HepG2 (cell line): ENCODE results near the gene MRM1. TPM values are rescaled to one million over a fixed set of nuclear protein-coding genes. Genes with fewer than 3 reads are reported as not detected.

Experiments
- ATAC-seq: fragments of 200-7000 bp; cut with Tn5 transposase; 3 replicates; pipeline ENCODE4 v1.9.1; 2020; ENCODE audit warnings: mild to moderate bottlenecking, moderate library complexity
- BruUV-seq: library from RNA; stranded (reverse); fragments of 400-500 nt; replicated peaks from 2 replicates; lab custom pipeline; 2021; lab: Mats Ljungman, UMichigan
- CTCF ChIA-PET: fragments of 300-600 bp; formaldehyde crosslinking; extraction: SDS; loops from one replicate; lab custom pipeline; 2021; ENCODE audit warnings: low total read pairs, inconsistent platforms, low intra/inter-chr PET ratio; lab: Yijun Ruan, JAX
- POLR2A ChIA-PET: fragments of 350-600 bp; sonication (Branson Sonifier 250); formaldehyde crosslinking; loops from one replicate; lab custom pipeline; 2020; ENCODE audit warnings: antibody characterized with exemption, inconsistent platforms; lab: Yijun Ruan, JAX
- DNase-seq: peaks from one replicate; pipeline ENCODE4 v3.0.0-alpha.2; 2015; ENCODE audit warnings: low spot score
- FAIRE-seq: peaks from 3 replicates; lab custom pipeline; 2011; peaks lifted over from hg19 to GRCh38; lab: Jason Lieb, UNC
- H2AFZ ChIP-seq: one replicate; pipeline ENCODE4 v1.6.1; 2011; ENCODE audit warnings: low read length, inconsistent platforms
- H3K27ac ChIP-seq: fragments of 300-600 bp; 3 replicates; pipeline ENCODE4 v1.8.0; 2011; ENCODE audit warnings: mixed run types, mild to moderate bottlenecking, mixed read lengths, low read length, inconsistent platforms; ENCODE audit not compliant: insufficient read depth; ENCODE audit errors: extremely low read length
- H3K27me3 ChIP-seq, 2 experiments: fragments of 200-600 bp in 1 of 2; 2 replicates in 1 of 2; 3 replicates in 1 of 2; pipeline versions ENCODE4 v1.6.0 to v1.8.0; 2011; ENCODE audit warnings: low read length in 2 of 2, mild to moderate bottlenecking in 2 of 2, moderate library complexity in 2 of 2, inconsistent platforms in 1 of 2; ENCODE audit not compliant: insufficient read depth in 2 of 2, control insufficient read depth in 1 of 2
- H3K36me3 ChIP-seq, 2 experiments: fragments of 200-600 bp in 1 of 2; replicated peaks in 1 of 2; 2 replicates in 1 of 2; 3 replicates in 1 of 2; pipeline versions ENCODE4 v1.5.1 to v1.8.0; 2011; ENCODE audit warnings: low read length in 2 of 2, inconsistent platforms in 1 of 2; ENCODE audit not compliant: insufficient read depth in 2 of 2, control insufficient read depth in 1 of 2
- H3K4me1 ChIP-seq: 2 replicates; pipeline ENCODE4 v1.5.1; 2012; ENCODE audit warnings: low read length, inconsistent platforms; ENCODE audit not compliant: insufficient read depth
- H3K4me2 ChIP-seq: 2 replicates; pipeline ENCODE4 v1.6.0; 2011; ENCODE audit warnings: low read depth, low read length, inconsistent platforms
- H3K4me3 ChIP-seq, 3 experiments: fragments of 200-600 bp in 1 of 3; sonication (generic), shearing (Covaris generic) in 1 of 3; replicated peaks in 1 of 3; 2 replicates each; pipeline ENCODE4 v1.5.1; 2011 to 2016; ENCODE audit warnings: low read length in 3 of 3, inconsistent platforms in 2 of 3, low read depth in 2 of 3, mild to moderate bottlenecking in 2 of 3, control low read depth in 1 of 3, mixed read lengths in 1 of 3; ENCODE audit not compliant: insufficient read depth in 1 of 3
- H3K79me2 ChIP-seq: one replicate; pipeline ENCODE4 v1.6.1; 2011; ENCODE audit warnings: low read length, inconsistent platforms; ENCODE audit not compliant: insufficient read depth
- H3K9ac ChIP-seq: 2 replicates; pipeline ENCODE4 v1.6.0; 2011; ENCODE audit warnings: mild to moderate bottlenecking, low read depth, low read length, inconsistent platforms; ENCODE audit not compliant: insufficient read depth
- H3K9me3 ChIP-seq: 2 replicates; pipeline ENCODE4 v1.5.1; 2012; ENCODE audit warnings: mild to moderate bottlenecking, low read length
- H4K20me1 ChIP-seq: 2 replicates; pipeline ENCODE4 v1.6.0; 2011; ENCODE audit warnings: inconsistent platforms, mild to moderate bottlenecking, low read length, moderate library complexity; ENCODE audit not compliant: insufficient read depth
- CCDC6 ChIP-seq: sonication (generic); formaldehyde crosslinking; IDR thresholded peaks from 2 replicates; pipeline ENCODE4 v1.8.1; 2022; ENCODE audit warnings: mild to moderate bottlenecking, missing genetic modification reagents, moderate library complexity
- KDM4B ChIP-seq: sonication (generic); formaldehyde crosslinking; IDR thresholded peaks from 2 replicates; pipeline ENCODE4 v1.4.0; 2020; ENCODE audit warnings: missing genetic modification reagents
- KLF16 ChIP-seq, 2 experiments: sonication (generic) in 1 of 2; formaldehyde crosslinking in 1 of 2; IDR thresholded peaks; 2 replicates each; pipeline versions ENCODE4 v1.6.1 to v1.8.0; 2016 to 2023; ENCODE audit warnings: missing genetic modification reagents in 2 of 2, missing compliant biosample characterization in 1 of 2
- MTF2 ChIP-seq: sonication (generic); formaldehyde crosslinking; IDR thresholded peaks from 2 replicates; pipeline ENCODE4 v1.5.0; 2020; ENCODE audit warnings: missing genetic modification reagents, borderline replicate concordance
- RFX5 ChIP-seq: IDR thresholded peaks from 2 replicates; pipeline ENCODE4 v1.6.1; 2011; ENCODE audit warnings: low read depth, low read length, improper control_type of control experiment
- YY1 ChIP-seq: IDR thresholded peaks from 2 replicates; pipeline ENCODE4 v1.6.1; 2011; ENCODE audit warnings: low read length, low read depth, moderate library complexity, mild to moderate bottlenecking; ENCODE audit not compliant: insufficient read depth, insufficient replicate concordance
- ZBTB42 ChIP-seq: sonication (generic); formaldehyde crosslinking; IDR thresholded peaks from 2 replicates; pipeline ENCODE4 v1.5.0; 2020; ENCODE audit warnings: mild to moderate bottlenecking, missing genetic modification reagents
- ZBTB7B ChIP-seq: sonication (generic); formaldehyde crosslinking; IDR thresholded peaks from 2 replicates; pipeline ENCODE4 v1.4.0; 2020; ENCODE audit warnings: missing genetic modification reagents
- ZC3H4 ChIP-seq: sonication (generic); formaldehyde crosslinking; IDR thresholded peaks from 2 replicates; pipeline ENCODE4 v1.4.0; 2020; ENCODE audit warnings: missing genetic modification reagents, borderline replicate concordance
- ZFP1 ChIP-seq: IDR thresholded peaks from 2 replicates; pipeline ENCODE4 v1.6.1; 2016
- ZNF547 ChIP-seq: sonication (generic); formaldehyde crosslinking; IDR thresholded peaks from 2 replicates; pipeline ENCODE4 v1.5.1; 2020; ENCODE audit warnings: mild to moderate bottlenecking, missing genetic modification reagents
- ZNF577 ChIP-seq: sonication (generic); formaldehyde crosslinking; IDR thresholded peaks from 2 replicates; pipeline ENCODE4 v1.4.0; 2020; ENCODE audit warnings: mild to moderate bottlenecking, low read depth, missing genetic modification reagents, borderline replicate concordance
- WGBS: methylation state at CpG from one replicate; pipeline ENCODE4 v1.1.6; 2017; ENCODE audit warnings: low lambda C conversion rate; 5-methylcytosine and 5-hydroxymethylcytosine counted together
- in situ Hi-C: cut with HindIII; loops from 2 replicates; pipeline ENCODE4 v1.10.0; 2017; ENCODE audit warnings: low pct_unique_long_range_greater_than_20kb; ENCODE audit not compliant: extremely low pct_ligation_motif_present
- intact Hi-C: fragments of 100-400 bp; cut with micrococcal nuclease; formaldehyde crosslinking; loops from one replicate; pipeline ENCODE4 v1.10.0; 2022; ENCODE audit not compliant: unreplicated experiment
- polyA plus RNA-seq, 8 experiments: library from polyadenylated mRNA; depleted of rRNA in 3 of 8; stranded (reverse) in 7 of 8; unstranded in 1 of 8; fragments of >200 nt; fragmentation: Illumina TruSeq in 4 of 8; extraction: Trizol in 4 of 8; gene quantifications; 2 replicates each; pipeline versions ENCODE4 v1.2.1 to v1.2.3, GENCODE V29; 2011 to 2016; ENCODE audit warnings: low read depth in 4 of 8, missing spikeins in 1 of 8, mixed read lengths in 1 of 8; ENCODE audit not compliant: insufficient read depth in 1 of 8
- total RNA-seq, 5 experiments: library from RNA; depleted of rRNA; stranded (reverse); fragments of >200 nt; fragmentation: Illumina TruSeq; extraction: Trizol; gene quantifications; 2 replicates each; pipeline ENCODE4 v1.2.3, GENCODE V29; 2016; ENCODE audit warnings: low read depth in 1 of 5

MRM1 gene
- total and polyA plus RNA-seq, 2 of the 13 experiments (the other 11 are each of a cell fraction or from before 2014, with no cell fraction given): 4.1 to 11.3 TPM

DNA sequence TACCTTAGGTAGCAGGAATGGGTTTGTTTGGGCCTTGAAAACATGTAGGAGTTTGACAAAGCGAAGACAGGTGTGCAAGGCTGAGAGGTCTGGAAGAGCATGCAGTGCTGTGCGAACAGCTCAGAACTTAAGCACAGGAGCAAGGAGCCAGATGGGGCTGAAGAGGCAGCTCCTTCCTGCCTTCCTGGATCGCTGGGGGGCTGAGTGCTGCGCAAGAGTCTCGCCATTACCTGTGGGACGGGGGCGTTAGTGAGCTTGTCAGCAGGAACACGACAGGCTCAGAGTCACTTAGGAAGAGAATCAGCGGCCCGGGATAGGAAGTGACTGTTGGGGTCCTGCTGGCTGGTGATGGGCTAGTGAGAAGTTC lies 464 bp upstream of the MRM1 start:
- peak overlapping the region; percentile 42 for H2AFZ ChIP-seq
- in situ Hi-C loops (loop anchor here (25.0 kb wide), 1 partner anchor 636 kb away; no protein-coding TSS in a partner anchor), intact Hi-C loops (no loop called here)
- TF ChIP-seq ZBTB7B (CRISPR knock-in tag) (no peak), YY1 (peak; percentile 0), RFX5 (0 out of 2 replicates have a peak, but pooled peaks have one; percentile 25), ZC3H4 (CRISPR knock-in tag) (peak; percentile 4; the same call in 1 of the 2 replicates), ZBTB42 (CRISPR knock-in tag) (0 out of 2 replicates have a peak, but pooled peaks have one; percentile 26), ZNF577 (no peak), KLF16 (CRISPR knock-in tag; IDR thresholded peaks at IDR 0.05) (no peak), KDM4B (no peak), ZNF547 (CRISPR knock-in tag) (0 out of 2 replicates have a peak, but pooled peaks have one; percentile 24), MTF2 (CRISPR knock-in tag) (peak; percentile 14; the same call in 1 of the 2 replicates), ZFP1 (CRISPR knock-in tag) (no peak), CCDC6 (CRISPR knock-in tag) (peak; percentile 3; the same call in 1 of the 2 replicates)
- peaks cover 7% of the 10 kb centered on the region; the same call in 1 of the 2 replicates for H4K20me1 ChIP-seq
- peaks cover 42% of the 10 kb centered on the region for H3K4me1 ChIP-seq
- ChIA-PET POLR2A (interaction anchor here (0.8 to 5.7 kb wide), 10 partner anchors 9 to 467 kb away, joined by 3 to 71 read pairs (median 6); partner anchors contain the start of genes DHRS11, GGNBP2, MYO19 and PIGW), CTCF (no interaction called here)
- no peaks in the 10 kb centered on the region for H3K9me3 ChIP-seq
- H3K79me2 ChIP-seq: peaks cover 23% of the 10 kb centered on the region
- no peak for FAIRE-seq
- peak overlapping the region; percentile 91 for H3K27ac ChIP-seq
- H3K4me2 ChIP-seq: peak overlapping the region; percentile 99
- BruUV-seq: TSS peak; percentile 82
- H3K27me3 ChIP-seq: no peaks in the 10 kb centered on the region; a peak in 1 of 5 replicates
- peak overlapping the region; percentile 71 to 90 (median 72); a peak in 5 of 6 replicates for H3K4me3 ChIP-seq
- no peak for DNase-seq
- H3K9ac ChIP-seq: peak overlapping the region; percentile 90
- H3K36me3 ChIP-seq: peaks cover 1 to 6% of the 10 kb centered on the region in 2 experiments; a peak in 3 of 5 replicates
- ATAC-seq: peak; percentile 23
- WGBS: 36% methylated on average over 10 of the region's 10 CpGs
